T-helper 1 cell treated with Interleukin-12 subunit alpha and Interleukin-12 subunit beta and Interleukin-4 antibody, amounts not matched to agents 30 μg/mL and 1 μg/mL, for 36 hours (primary cell): ENCODE data around the gene FAM13C.

Experiments
- H3K27ac Mint-ChIP-seq: one replicate; pipeline ENCODE4 v1.8.0; 2021; ENCODE audit warnings: mild to moderate bottlenecking, mixed read lengths
- H3K27me3 Mint-ChIP-seq: one replicate; pipeline ENCODE4 v1.8.0; 2021; ENCODE audit warnings: low read depth, mixed read lengths
- H3K36me3 Mint-ChIP-seq: one replicate; pipeline ENCODE4 v1.8.0; 2021; ENCODE audit warnings: low read depth, mixed read lengths
- H3K4me1 Mint-ChIP-seq: one replicate; pipeline ENCODE4 v1.8.0; 2021; ENCODE audit warnings: low read depth, mixed read lengths
- H3K4me3 Mint-ChIP-seq: one replicate; pipeline ENCODE4 v1.8.0; 2021; ENCODE audit warnings: mild to moderate bottlenecking, moderate library complexity, mixed read lengths
- H3K9me3 Mint-ChIP-seq: one replicate; pipeline ENCODE4 v1.8.0; 2021; ENCODE audit warnings: mixed read lengths

FAM13C gene

GRCh38 chr10:59342000-59342399 is 20.3 kb downstream of the FAM13C start:
- H3K9me3 Mint-ChIP-seq, result no peaks in the 10 kb centered on the region
- no peaks in the 10 kb centered on the region for H3K4me1 Mint-ChIP-seq
- no peaks in the 10 kb centered on the region for H3K27me3 Mint-ChIP-seq
- no peak overlapping the region for H3K27ac Mint-ChIP-seq
- H3K4me3 Mint-ChIP-seq, result no peak overlapping the region
- no peaks in the 10 kb centered on the region for H3K36me3 Mint-ChIP-seq

GRCh38 chr10:59340285-59340684 is 22.1 kb downstream of the FAM13C start:
- Mint-ChIP-seq H3K4me1 (no peaks in the 10 kb centered on the region), H3K4me3 (no peak overlapping the region), H3K27me3 (no peaks in the 10 kb centered on the region)

GRCh38 chr10:59339351-59339750 is 23.0 kb downstream of the FAM13C start:
- H3K36me3 Mint-ChIP-seq, result no peaks in the 10 kb centered on the region
- no peaks in the 10 kb centered on the region for H3K9me3 Mint-ChIP-seq
- H3K4me1 Mint-ChIP-seq, result no peaks in the 10 kb centered on the region
- no peak overlapping the region for H3K4me3 Mint-ChIP-seq
- H3K27ac Mint-ChIP-seq, result no peak overlapping the region
- no peaks in the 10 kb centered on the region for H3K27me3 Mint-ChIP-seq

More at GRCh38 chr10:59340285-59340684, 22.1 kb downstream of the FAM13C start:
- Mint-ChIP-seq H3K27ac (no peak overlapping the region), H3K36me3 (no peaks in the 10 kb centered on the region), H3K9me3 (no peaks in the 10 kb centered on the region)

- H3K36me3 Mint-ChIP-seq, result no peaks in the 10 kb centered on the region
- no peak overlapping the region for H3K4me3 Mint-ChIP-seq
- H3K9me3 Mint-ChIP-seq, result no peaks in the 10 kb centered on the region
- H3K4me1 Mint-ChIP-seq, result no peaks in the 10 kb centered on the region
- H3K27me3 Mint-ChIP-seq, result no peaks in the 10 kb centered on the region
- H3K27ac Mint-ChIP-seq, result no peak overlapping the region
Measured at GRCh38 chr10:59337201-59337652, 25.1 kb downstream of the FAM13C start.

GRCh38 chr10:59336632-59337031 is 25.7 kb downstream of the FAM13C start:
- Mint-ChIP-seq H3K4me3 (no peak overlapping the region), H3K4me1 (no peaks in the 10 kb centered on the region), H3K9me3 (no peaks in the 10 kb centered on the region), H3K36me3 (no peaks in the 10 kb centered on the region), H3K27ac (no peak overlapping the region), H3K27me3 (no peaks in the 10 kb centered on the region)

GRCh38 chr10:59335497-59335896 is 26.9 kb downstream of the FAM13C start:
- Mint-ChIP-seq H3K4me3 (no peak overlapping the region), H3K9me3 (no peaks in the 10 kb centered on the region), H3K27me3 (no peaks in the 10 kb centered on the region), H3K36me3 (no peaks in the 10 kb centered on the region), H3K27ac (no peak overlapping the region), H3K4me1 (no peaks in the 10 kb centered on the region)

GRCh38 chr10:59333701-59334100 is 28.6 kb downstream of the FAM13C start:
- Mint-ChIP-seq H3K27me3 (no peaks in the 10 kb centered on the region), H3K27ac (no peak overlapping the region), H3K4me3 (no peak overlapping the region), H3K36me3 (no peaks in the 10 kb centered on the region), H3K4me1 (no peaks in the 10 kb centered on the region), H3K9me3 (no peaks in the 10 kb centered on the region)

- H3K4me3 Mint-ChIP-seq, result no peak overlapping the region
- H3K27ac Mint-ChIP-seq, result no peak overlapping the region
- no peaks in the 10 kb centered on the region for H3K36me3 Mint-ChIP-seq
- H3K9me3 Mint-ChIP-seq, result no peaks in the 10 kb centered on the region
- H3K27me3 Mint-ChIP-seq, result no peaks in the 10 kb centered on the region
- H3K4me1 Mint-ChIP-seq, result no peaks in the 10 kb centered on the region
Measured at GRCh38 chr10:59332581-59332980, 29.8 kb downstream of the FAM13C start.

- no peak overlapping the region for H3K4me3 Mint-ChIP-seq
Measured at GRCh38 chr10:59331661-59332060, 30.7 kb downstream of the FAM13C start.

GRCh38 chr10:59325116-59325515 is 37.2 kb downstream of the FAM13C start:
- H3K9me3 Mint-ChIP-seq, result no peaks in the 10 kb centered on the region
- H3K4me3 Mint-ChIP-seq, result no peak overlapping the region
- H3K27ac Mint-ChIP-seq, result no peak overlapping the region
- no peaks in the 10 kb centered on the region for H3K36me3 Mint-ChIP-seq
- H3K27me3 Mint-ChIP-seq, result no peaks in the 10 kb centered on the region
- H3K4me1 Mint-ChIP-seq, result no peaks in the 10 kb centered on the region

More at GRCh38 chr10:59331661-59332060, 30.7 kb downstream of the FAM13C start:
- no peaks in the 10 kb centered on the region for H3K27me3 Mint-ChIP-seq
- no peak overlapping the region for H3K27ac Mint-ChIP-seq
- no peaks in the 10 kb centered on the region for H3K4me1 Mint-ChIP-seq
- no peaks in the 10 kb centered on the region for H3K36me3 Mint-ChIP-seq
- no peaks in the 10 kb centered on the region for H3K9me3 Mint-ChIP-seq

GRCh38 chr10:59324597-59324996 is 37.8 kb downstream of the FAM13C start:
- no peaks in the 10 kb centered on the region for H3K4me1 Mint-ChIP-seq
- H3K27me3 Mint-ChIP-seq, result no peaks in the 10 kb centered on the region
- no peaks in the 10 kb centered on the region for H3K36me3 Mint-ChIP-seq
- no peaks in the 10 kb centered on the region for H3K9me3 Mint-ChIP-seq
- H3K4me3 Mint-ChIP-seq, result no peak overlapping the region
- H3K27ac Mint-ChIP-seq, result no peak overlapping the region

GRCh38 chr10:59323831-59324401 is 38.4 kb downstream of the FAM13C start:
- Mint-ChIP-seq H3K27me3 (no peaks in the 10 kb centered on the region), H3K4me3 (no peak overlapping the region), H3K27ac (no peak overlapping the region), H3K36me3 (no peaks in the 10 kb centered on the region), H3K4me1 (no peaks in the 10 kb centered on the region), H3K9me3 (no peaks in the 10 kb centered on the region)

GRCh38 chr10:59323036-59323459 is 39.3 kb downstream of the FAM13C start:
- Mint-ChIP-seq H3K4me3 (no peak overlapping the region), H3K27me3 (no peaks in the 10 kb centered on the region), H3K9me3 (no peaks in the 10 kb centered on the region)

GRCh38 chr10:59322131-59322530 is 40.2 kb downstream of the FAM13C start:
- no peak overlapping the region for H3K4me3 Mint-ChIP-seq
- no peak overlapping the region for H3K27ac Mint-ChIP-seq
- H3K27me3 Mint-ChIP-seq, result no peaks in the 10 kb centered on the region
- H3K9me3 Mint-ChIP-seq, result no peaks in the 10 kb centered on the region
- no peaks in the 10 kb centered on the region for H3K36me3 Mint-ChIP-seq
- H3K4me1 Mint-ChIP-seq, result no peaks in the 10 kb centered on the region

More at GRCh38 chr10:59323036-59323459, 39.3 kb downstream of the FAM13C start:
- Mint-ChIP-seq H3K27ac (no peak overlapping the region), H3K36me3 (no peaks in the 10 kb centered on the region), H3K4me1 (no peaks in the 10 kb centered on the region)

- H3K9me3 Mint-ChIP-seq, result no peaks in the 10 kb centered on the region
- H3K4me3 Mint-ChIP-seq, result no peak overlapping the region
- no peak overlapping the region for H3K27ac Mint-ChIP-seq
- H3K4me1 Mint-ChIP-seq, result no peaks in the 10 kb centered on the region
- no peaks in the 10 kb centered on the region for H3K27me3 Mint-ChIP-seq
- no peaks in the 10 kb centered on the region for H3K36me3 Mint-ChIP-seq
Measured at GRCh38 chr10:59320355-59320754, 42.0 kb downstream of the FAM13C start.

GRCh38 chr10:59319854-59320253 is 42.5 kb downstream of the FAM13C start:
- Mint-ChIP-seq H3K27me3 (no peaks in the 10 kb centered on the region), H3K4me3 (no peak overlapping the region), H3K36me3 (no peaks in the 10 kb centered on the region), H3K9me3 (no peaks in the 10 kb centered on the region), H3K4me1 (no peaks in the 10 kb centered on the region), H3K27ac (no peak overlapping the region)
